Body of pancreas (tissue), 4 donors: Measurements from ENCODE around the gene PELO. TPM values are rescaled to one million over a fixed set of nuclear protein-coding genes. Genes with fewer than 3 reads are reported as not detected.

ENCODE experiments used
- ATAC-seq: fragments of 150-250 bp; one replicate; pipeline ENCODE4 v1.9.1; 2016
- DNase-seq, 4 donors: peaks; one replicate each; pipeline ENCODE4 v3.0.0-alpha.2; 2019
- H3K27ac ChIP-seq, 4 donors: fragments of 200-600 bp; sonication (generic); 1 replicate in 3 of 4; 2 replicates in 1 of 4; pipeline versions ENCODE4 v1.5.1 to v1.6.1; 2016 to 2019; ENCODE audit warnings: mild to moderate bottlenecking in 1 of 4, mixed read lengths in 1 of 4, moderate library complexity in 1 of 4
- H3K27me3 ChIP-seq, 2 donors: fragments of 200-600 bp; sonication (generic); one replicate each; pipeline ENCODE4 v1.6.0; 2016; ENCODE audit warnings: mild to moderate bottlenecking in 1 of 2
- H3K36me3 ChIP-seq, 2 donors: fragments of 200-600 bp; sonication (generic); replicated peaks in 1 of 2; 2 replicates each; pipeline ENCODE4 v1.5.1; 2016; ENCODE audit warnings: low read depth in 2 of 2; ENCODE audit not compliant: insufficient read depth in 1 of 2
- H3K4me1 ChIP-seq: fragments of 200-600 bp; sonication (generic); one replicate; pipeline ENCODE4 v1.6.0; 2016
- H3K4me3 ChIP-seq, 2 donors: fragments of 200-600 bp; sonication (generic); 1 replicate in 1 of 2; 2 replicates in 1 of 2; pipeline ENCODE4 v1.5.1; 2016 to 2019
- H3K9me3 ChIP-seq, 3 donors: fragments of 200-600 bp; sonication (generic); 1 replicate in 2 of 3; 2 replicates in 1 of 3; pipeline ENCODE4 v1.5.1; 2016
- POLR2A ChIP-seq, 3 donors: fragments of 450-650 bp; IDR thresholded peaks; one replicate each; pipeline ENCODE4 v1.6.1; 2016; ENCODE audit warnings: antibody characterized with exemption in 3 of 3, mild to moderate bottlenecking in 2 of 3
- WGBS, 2 donors: methylation state at CpG; one replicate each; pipeline ENCODE4 v1.1.5; 2017; 5-methylcytosine and 5-hydroxymethylcytosine counted together
- intact Hi-C: fragments of 100-400 bp; cut with DNase I; formaldehyde crosslinking; loops from one replicate; pipeline ENCODE4 v1.15.1; 2023
- total RNA-seq, 2 donors: library from RNA; depleted of rRNA; stranded (reverse); fragments of >200 nt; gene quantifications; one replicate each; pipeline ENCODE4 v1.1.0, GENCODE V29; 2016
- TF ChIP-seq, protein P1 (sequence below), 7 experiments: fragments of 450-650 bp in 4 of 7; fragments of 200-600 bp in 3 of 7; sonication (generic) in 3 of 7; IDR thresholded peaks; one replicate each; pipeline ENCODE4 v1.5.1; 2016 to 2019; ENCODE audit warnings: antibody characterized with exemption in 7 of 7

The PELO gene
- total RNA-seq, 2 donors from 2014 or later: 3.6 to 8.3 TPM

DNA sequence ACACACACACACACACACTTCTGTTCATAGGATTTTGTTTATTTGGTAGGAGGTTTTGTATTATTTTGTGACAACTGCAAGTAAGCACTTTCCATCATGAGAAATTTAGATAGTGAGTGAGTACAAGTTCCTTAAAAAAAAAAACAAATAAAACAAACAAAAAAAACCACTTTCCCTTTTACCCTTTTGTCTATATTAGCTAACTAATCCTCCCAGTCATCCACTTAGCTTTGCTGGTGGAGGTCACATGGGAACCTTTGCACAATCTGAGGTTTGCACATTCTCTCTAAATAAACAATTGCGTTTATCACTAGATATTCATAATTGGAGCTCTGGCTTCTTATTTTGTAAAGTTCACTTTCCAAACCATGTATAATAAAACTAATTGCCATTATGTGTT is 6.8 kb downstream of the PELO start:
- TF ChIP-seq POLR2A (IDR thresholded peaks at IDR 0.05): no peak
- TF ChIP-seq, protein P1, sequence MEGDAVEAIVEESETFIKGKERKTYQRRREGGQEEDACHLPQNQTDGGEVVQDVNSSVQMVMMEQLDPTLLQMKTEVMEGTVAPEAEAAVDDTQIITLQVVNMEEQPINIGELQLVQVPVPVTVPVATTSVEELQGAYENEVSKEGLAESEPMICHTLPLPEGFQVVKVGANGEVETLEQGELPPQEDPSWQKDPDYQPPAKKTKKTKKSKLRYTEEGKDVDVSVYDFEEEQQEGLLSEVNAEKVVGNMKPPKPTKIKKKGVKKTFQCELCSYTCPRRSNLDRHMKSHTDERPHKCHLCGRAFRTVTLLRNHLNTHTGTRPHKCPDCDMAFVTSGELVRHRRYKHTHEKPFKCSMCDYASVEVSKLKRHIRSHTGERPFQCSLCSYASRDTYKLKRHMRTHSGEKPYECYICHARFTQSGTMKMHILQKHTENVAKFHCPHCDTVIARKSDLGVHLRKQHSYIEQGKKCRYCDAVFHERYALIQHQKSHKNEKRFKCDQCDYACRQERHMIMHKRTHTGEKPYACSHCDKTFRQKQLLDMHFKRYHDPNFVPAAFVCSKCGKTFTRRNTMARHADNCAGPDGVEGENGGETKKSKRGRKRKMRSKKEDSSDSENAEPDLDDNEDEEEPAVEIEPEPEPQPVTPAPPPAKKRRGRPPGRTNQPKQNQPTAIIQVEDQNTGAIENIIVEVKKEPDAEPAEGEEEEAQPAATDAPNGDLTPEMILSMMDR (IDR thresholded peaks at IDR 0.05): no peak
- Histone ChIP-seq H3K4me3 (no peak overlapping the region), H3K9me3 (no peaks in the 10 kb centered on the region), H3K27me3 (no peaks in the 10 kb centered on the region), H3K4me1 (peaks cover 12% of the 10 kb centered on the region), H3K36me3 (no peaks in the 10 kb centered on the region), H3K27ac (no peak overlapping the region)
- intact Hi-C loops: no loop called here
- DNase-seq (peak in 1 of 4 donors; percentile 13), ATAC-seq (no peak)
- WGBS, 2 donors: 32 to 37% methylated on average over 1 of the region's 1 CpG

DNA sequence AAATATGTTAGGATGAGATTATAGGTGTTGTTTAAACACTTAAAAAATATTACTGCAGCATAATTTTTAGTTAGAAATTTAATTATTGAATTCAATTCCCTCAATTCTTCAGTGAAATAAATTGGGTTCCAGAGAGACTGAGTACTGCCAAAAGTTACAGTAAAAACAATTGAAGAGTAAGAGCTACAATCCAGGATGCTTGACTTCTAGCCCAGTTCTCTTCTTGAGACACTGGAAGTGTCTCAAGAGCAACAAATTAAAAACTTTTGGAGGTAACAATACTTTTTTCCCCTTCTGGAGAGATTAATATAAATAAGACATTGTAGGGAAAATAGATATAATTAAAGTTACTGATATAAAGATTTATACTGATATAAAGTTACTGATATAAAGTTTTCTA is 8.3 kb downstream of the PELO start:
- H3K27ac ChIP-seq: no peak overlapping the region
- H3K36me3 ChIP-seq: no peaks in the 10 kb centered on the region
- no peaks in the 10 kb centered on the region for H3K27me3 ChIP-seq
- ATAC-seq (no peak), DNase-seq (no peak)
- TF ChIP-seq POLR2A (IDR thresholded peaks at IDR 0.05): no peak
- TF ChIP-seq, protein P1 (IDR thresholded peaks at IDR 0.05): no peak
- intact Hi-C loops: no loop called here
- no peak overlapping the region for H3K4me3 ChIP-seq
- no peaks in the 10 kb centered on the region for H3K9me3 ChIP-seq
- peaks cover 13% of the 10 kb centered on the region for H3K4me1 ChIP-seq

DNA sequence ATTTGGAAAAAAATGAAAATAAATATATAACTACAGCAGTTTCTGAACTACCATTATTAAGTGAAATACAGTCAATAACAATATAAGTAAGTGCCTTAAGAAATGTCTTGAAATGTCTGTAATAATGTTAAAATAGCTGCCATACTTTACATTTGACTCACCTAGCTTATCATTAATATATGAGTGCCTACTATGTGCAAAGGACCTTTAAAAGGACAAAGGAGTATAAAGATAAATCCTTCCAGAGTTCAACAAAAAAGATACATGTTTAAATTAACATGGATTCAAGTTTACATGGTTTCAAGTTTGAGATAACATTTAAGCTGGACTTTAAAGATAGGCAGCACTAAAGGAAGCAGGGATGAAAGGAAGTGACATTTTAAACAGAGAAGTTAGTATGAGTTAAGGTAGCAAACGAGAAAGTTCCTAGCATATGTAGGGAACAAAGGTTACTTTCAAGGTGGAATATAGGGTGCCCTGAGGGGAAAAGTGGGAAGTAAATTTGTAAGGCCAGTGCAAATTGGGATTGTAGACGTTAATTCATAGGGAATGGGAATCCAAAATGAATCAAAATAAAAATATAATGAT is 8.9 kb downstream of the PELO start:
- H3K4me1 ChIP-seq: peaks cover 19% of the 10 kb centered on the region
- intact Hi-C loops: no loop called here
- DNase-seq (no peak), ATAC-seq (no peak)
- H3K36me3 ChIP-seq: no peaks in the 10 kb centered on the region
- H3K27ac ChIP-seq: no peak overlapping the region
- H3K27me3 ChIP-seq: no peaks in the 10 kb centered on the region
- no peaks in the 10 kb centered on the region for H3K9me3 ChIP-seq
- TF ChIP-seq POLR2A (IDR thresholded peaks at IDR 0.05): no peak
- TF ChIP-seq, protein P1 (IDR thresholded peaks at IDR 0.05): no peak
- no peak overlapping the region for H3K4me3 ChIP-seq
- 69 to 74% methylated on average over 2 of the region's 2 CpGs for WGBS, 2 donors

DNA sequence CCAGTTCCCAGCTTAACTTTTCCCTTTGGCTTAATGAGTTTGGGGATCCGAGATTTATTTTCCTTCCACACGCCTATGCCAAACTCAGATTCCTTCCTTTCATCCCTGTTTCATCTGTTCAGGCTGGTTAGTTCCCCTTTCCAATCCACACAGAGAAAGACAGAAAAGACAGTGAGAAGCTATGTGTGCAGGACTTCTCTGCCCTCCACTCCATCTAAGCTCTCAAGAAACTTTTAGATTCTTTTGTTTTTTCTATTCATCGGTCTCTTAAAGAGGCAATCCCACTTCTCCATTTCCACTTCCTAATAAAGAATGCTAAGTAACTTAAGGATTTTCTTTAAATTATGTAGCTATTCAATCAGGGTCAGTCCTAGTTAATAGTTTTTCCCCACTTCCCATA is 11.2 kb downstream of the PELO start:
- peak overlapping the region; percentile 83 to 95 (median 92) for H3K27ac ChIP-seq
- intact Hi-C loops: no loop called here
- TF ChIP-seq, protein P1 (IDR thresholded peaks at IDR 0.05): no peak
- no peak for TF ChIP-seq POLR2A (IDR thresholded peaks at IDR 0.05)
- H3K36me3 ChIP-seq: no peaks in the 10 kb centered on the region
- H3K27me3 ChIP-seq: no peaks in the 10 kb centered on the region
- no peak for DNase-seq
- H3K4me3 ChIP-seq: peak overlapping the region in 1 of 2 donors; percentile 48
- ATAC-seq: no peak
- 1% methylated on average over 3 of the region's 3 CpGs for WGBS, 2 donors
- H3K4me1 ChIP-seq: peaks cover 38% of the 10 kb centered on the region
- H3K9me3 ChIP-seq: no peaks in the 10 kb centered on the region

DNA sequence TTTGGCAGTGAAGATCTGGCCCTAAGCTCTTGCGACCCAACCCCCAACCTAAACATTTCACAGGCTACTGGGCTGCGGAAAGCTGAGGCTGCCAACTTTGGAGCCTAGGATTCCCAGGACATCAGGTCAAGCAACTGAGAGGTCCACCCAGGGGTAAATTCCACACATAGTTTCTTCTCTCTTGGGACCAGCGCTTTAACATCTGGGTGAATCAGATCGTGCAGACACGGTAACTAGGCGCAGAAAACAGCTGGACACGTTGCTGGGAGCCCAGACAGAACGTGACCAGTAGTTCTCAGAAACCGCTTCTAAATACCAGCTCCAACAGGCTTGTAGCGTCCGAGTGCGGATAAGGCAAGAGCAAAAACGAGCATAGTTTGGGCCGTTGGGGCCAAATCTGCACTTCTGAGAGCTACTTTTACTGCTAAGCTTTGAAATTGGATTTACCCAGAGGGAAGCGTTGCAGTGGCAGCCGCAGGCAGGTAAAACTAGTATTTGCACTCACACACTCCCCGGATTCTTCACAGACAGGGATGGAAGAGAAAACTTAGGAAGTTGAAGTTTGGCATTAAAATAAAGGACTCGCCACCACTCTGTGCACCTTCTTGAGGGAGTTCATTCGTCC is 11.8 kb downstream of the PELO start:
- Histone ChIP-seq H3K9me3 (no peaks in the 10 kb centered on the region), H3K4me3 (peak overlapping the region; percentile 48 to 52), H3K36me3 (no peaks in the 10 kb centered on the region), H3K27ac (peak overlapping the region; percentile 83 to 95 (median 92)), H3K4me1 (peaks cover 38% of the 10 kb centered on the region), H3K27me3 (no peaks in the 10 kb centered on the region)
- intact Hi-C loops: no loop called here
- no peak for TF ChIP-seq POLR2A (IDR thresholded peaks at IDR 0.05)
- TF ChIP-seq, protein P1 (IDR thresholded peaks at IDR 0.05): no peak
- DNase-seq (peak; percentile 45 to 65 (median 58)), ATAC-seq (peak; percentile 41)
- 0% methylated on average over 19 of the region's 19 CpGs for WGBS, 2 donors
